ENCODE data around the gene ICA1L.

The ICA1L gene

DNA sequence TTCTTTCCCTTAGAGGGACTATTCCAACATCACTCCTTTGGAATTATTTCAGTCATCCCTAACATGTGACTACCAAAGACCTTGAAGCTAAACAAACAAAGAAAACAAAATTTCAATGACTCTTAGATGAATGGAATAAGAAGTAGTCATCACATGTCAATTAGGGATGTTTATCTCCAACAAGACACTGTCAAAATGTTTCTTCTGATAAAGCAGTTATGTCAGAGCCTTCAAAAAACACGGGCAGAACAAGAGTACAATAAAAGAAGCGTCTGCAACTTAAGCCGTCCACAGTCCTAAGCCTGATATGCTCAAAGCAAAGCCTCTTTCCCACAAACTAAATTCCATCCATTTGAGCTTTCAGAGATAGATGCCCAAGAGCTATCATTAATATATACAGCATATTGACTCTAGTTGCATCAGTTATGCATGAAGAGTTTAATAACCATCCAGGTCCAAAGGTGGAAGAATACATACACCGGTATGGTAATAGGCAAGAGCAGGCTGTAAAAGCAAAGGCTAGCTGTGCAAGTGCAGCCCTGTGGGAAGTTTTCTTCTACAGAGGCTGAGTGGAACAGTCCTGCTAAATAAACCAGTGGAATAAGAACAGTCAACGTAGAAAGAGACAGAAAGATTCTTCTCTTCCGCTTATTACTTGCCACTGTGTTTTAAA is 98.1 kb downstream of the ICA1L start:
- Histone ChIP-seq H3K36me3 (ENCODE audit: control insufficient read depth, insufficient read depth, low read length, severe bottlenecking) (no peaks in the 10 kb centered on the region), H3K4me1 (ENCODE audit: control insufficient read depth, insufficient read depth, low read length) (no peaks in the 10 kb centered on the region)
- DNase-seq (ENCODE audit: low read depth), result no peak

DNA sequence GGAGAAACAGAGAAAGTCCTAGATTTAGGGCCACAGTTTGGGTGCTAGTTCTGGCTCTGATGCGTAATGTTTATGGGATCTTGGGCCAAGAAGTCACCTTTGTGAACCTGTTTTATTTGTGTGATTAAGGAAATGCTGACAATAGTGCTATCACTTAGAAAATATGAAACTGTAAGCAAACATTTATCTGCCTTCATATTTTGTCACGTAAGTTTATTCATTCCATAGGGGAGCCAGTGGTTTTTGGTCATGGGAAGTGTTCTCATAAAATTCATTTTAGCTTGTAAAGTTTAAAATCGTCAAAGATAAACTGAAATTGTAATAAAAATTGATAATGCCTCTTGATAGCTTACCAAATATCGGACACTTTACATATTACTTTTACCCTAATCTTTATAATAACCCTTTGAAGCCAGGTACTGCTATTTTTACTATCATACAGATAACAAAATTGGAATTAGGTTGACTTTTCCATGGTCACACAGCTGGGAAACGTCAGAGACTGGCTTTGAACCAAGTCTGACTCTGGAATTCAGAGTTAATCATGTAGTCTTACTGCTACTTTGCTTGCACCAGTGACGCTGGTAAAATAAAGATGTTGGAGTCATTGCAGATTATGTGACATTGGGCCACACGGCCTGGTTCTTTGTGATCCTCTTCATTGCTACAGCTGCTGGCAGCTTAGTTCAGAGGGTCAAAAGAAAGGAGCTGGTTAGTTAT is 99.7 kb downstream of the ICA1L start:
- no peak overlapping the region for H3K9ac ChIP-seq (ENCODE audit: low read length)
- peak; percentile 34 for DNase-seq (ENCODE audit: low read depth)
- no peaks in the 10 kb centered on the region for H3K27me3 ChIP-seq (replicated peaks; ENCODE audit: control insufficient read depth, insufficient read depth, low read length)
- no peaks in the 10 kb centered on the region for H3K36me3 ChIP-seq (ENCODE audit: control insufficient read depth, insufficient read depth, low read length, severe bottlenecking)
- no peak overlapping the region for H3K4me3 ChIP-seq (ENCODE audit: low read length)
- H3K9me3 ChIP-seq (ENCODE audit: control insufficient read depth, low read length), result no peaks in the 10 kb centered on the region
- H3K4me1 ChIP-seq (ENCODE audit: control insufficient read depth, insufficient read depth, low read length), result no peaks in the 10 kb centered on the region

More for the DNA sequence above, 98.1 kb downstream of the ICA1L start:
- no peaks in the 10 kb centered on the region for H3K27me3 ChIP-seq (replicated peaks; ENCODE audit: control insufficient read depth, insufficient read depth, low read length)
- no peak overlapping the region for H3K9ac ChIP-seq (ENCODE audit: low read length)
- no peak overlapping the region for H3K4me3 ChIP-seq (ENCODE audit: low read length)
- H3K9me3 ChIP-seq (ENCODE audit: control insufficient read depth, low read length), result no peaks in the 10 kb centered on the region

DNA sequence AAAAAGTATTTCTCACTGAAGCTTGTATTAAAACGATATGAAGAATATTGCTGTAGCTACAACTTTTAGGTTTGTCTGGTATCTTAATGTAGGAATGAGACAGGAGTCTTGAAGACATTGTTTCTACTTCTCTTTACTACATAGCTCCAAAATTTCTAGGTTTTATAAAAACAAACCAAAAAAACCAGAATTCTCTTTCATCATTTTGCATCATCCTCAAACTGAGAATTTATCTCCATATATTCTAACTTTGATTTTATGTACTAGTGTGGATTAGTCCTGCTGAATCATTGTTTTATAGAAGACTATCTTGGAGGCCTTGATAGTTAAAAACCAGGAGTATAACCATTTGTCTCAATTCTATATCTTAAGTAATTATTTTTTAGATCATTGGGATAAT is 100.2 kb downstream of the ICA1L start:
- peak; percentile 17 for DNase-seq (ENCODE audit: low read depth)
- Histone ChIP-seq H3K4me1 (ENCODE audit: control insufficient read depth, insufficient read depth, low read length) (no peaks in the 10 kb centered on the region), H3K36me3 (ENCODE audit: control insufficient read depth, insufficient read depth, low read length, severe bottlenecking) (peaks cover 2% of the 10 kb centered on the region), H3K9ac (ENCODE audit: low read length) (no peak overlapping the region), H3K27me3 (replicated peaks; ENCODE audit: control insufficient read depth, insufficient read depth, low read length) (no peaks in the 10 kb centered on the region), H3K4me3 (ENCODE audit: low read length) (no peak overlapping the region), H3K9me3 (ENCODE audit: control insufficient read depth, low read length) (no peaks in the 10 kb centered on the region)

DNA sequence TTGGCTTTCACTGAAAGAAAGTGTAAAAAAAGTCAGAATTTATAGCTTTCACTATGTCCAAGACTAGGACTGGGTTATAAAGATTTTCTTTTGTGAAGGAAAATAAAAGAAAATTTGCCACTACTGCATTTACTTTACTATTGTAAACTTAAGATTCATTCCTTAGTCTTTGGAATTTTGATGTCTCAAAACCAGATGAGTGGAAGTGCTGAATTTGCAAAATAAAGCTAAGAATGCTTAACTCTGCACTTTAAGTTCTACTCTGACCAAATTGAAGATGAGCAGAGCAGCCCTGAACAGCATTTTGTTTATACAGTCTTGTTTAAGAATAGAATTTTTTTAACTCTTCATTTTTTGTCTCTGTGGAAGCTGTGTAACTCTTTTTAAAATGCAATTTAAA is 102.4 kb downstream of the ICA1L start:
- H3K9ac ChIP-seq (ENCODE audit: low read length), result no peak overlapping the region
- H3K27me3 ChIP-seq (replicated peaks; ENCODE audit: control insufficient read depth, insufficient read depth, low read length), result no peaks in the 10 kb centered on the region
- H3K4me3 ChIP-seq (ENCODE audit: low read length), result no peak overlapping the region
- H3K36me3 ChIP-seq (ENCODE audit: control insufficient read depth, insufficient read depth, low read length, severe bottlenecking), result peaks cover 9% of the 10 kb centered on the region
- no peaks in the 10 kb centered on the region for H3K9me3 ChIP-seq (ENCODE audit: control insufficient read depth, low read length)
- DNase-seq (ENCODE audit: low read depth), result no peak
- no peaks in the 10 kb centered on the region for H3K4me1 ChIP-seq (ENCODE audit: control insufficient read depth, insufficient read depth, low read length)

DNA sequence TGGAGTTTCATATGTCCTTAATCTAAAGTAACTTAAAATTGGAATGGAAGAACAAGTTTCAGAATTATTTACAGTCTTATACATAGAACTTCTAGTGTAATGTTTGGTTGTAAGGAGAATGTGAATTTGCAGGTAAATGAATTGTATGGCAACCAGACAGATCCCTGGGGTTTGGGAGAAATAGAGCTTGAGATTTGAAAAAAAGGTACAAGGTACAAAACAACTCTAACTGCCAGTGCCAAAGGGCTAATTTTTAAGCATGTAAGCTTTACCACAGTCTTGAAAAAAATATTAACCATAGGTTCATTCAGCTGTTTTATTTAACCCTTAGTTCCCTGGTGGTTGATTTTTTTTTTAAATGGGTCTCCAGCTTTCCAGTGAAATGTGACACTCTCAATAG is 103.3 kb downstream of the ICA1L start:
- H3K4me1 ChIP-seq (ENCODE audit: control insufficient read depth, insufficient read depth, low read length), result no peaks in the 10 kb centered on the region
- H3K9ac ChIP-seq (ENCODE audit: low read length), result no peak overlapping the region
- H3K27me3 ChIP-seq (replicated peaks; ENCODE audit: control insufficient read depth, insufficient read depth, low read length), result no peaks in the 10 kb centered on the region
- no peak for DNase-seq (ENCODE audit: low read depth)
- peaks cover 13% of the 10 kb centered on the region for H3K36me3 ChIP-seq (ENCODE audit: control insufficient read depth, insufficient read depth, low read length, severe bottlenecking)
- H3K9me3 ChIP-seq (ENCODE audit: control insufficient read depth, low read length), result no peaks in the 10 kb centered on the region
- H3K4me3 ChIP-seq (ENCODE audit: low read length), result no peak overlapping the region

- DNase-seq (ENCODE audit: low read depth), result no peak
- peaks cover 13% of the 10 kb centered on the region for H3K36me3 ChIP-seq (ENCODE audit: control insufficient read depth, insufficient read depth, low read length, severe bottlenecking)
- no peaks in the 10 kb centered on the region for H3K9me3 ChIP-seq (ENCODE audit: control insufficient read depth, low read length)
- H3K9ac ChIP-seq (ENCODE audit: low read length), result no peak overlapping the region
- H3K27me3 ChIP-seq (replicated peaks; ENCODE audit: control insufficient read depth, insufficient read depth, low read length), result no peaks in the 10 kb centered on the region
- H3K4me3 ChIP-seq (ENCODE audit: low read length), result no peak overlapping the region
- no peaks in the 10 kb centered on the region for H3K4me1 ChIP-seq (ENCODE audit: control insufficient read depth, insufficient read depth, low read length)
Observed at GRCh38 chr2:202765436-202765835, 106.1 kb downstream of the ICA1L start.

- Histone ChIP-seq H3K4me1 (ENCODE audit: control insufficient read depth, insufficient read depth, low read length) (no peaks in the 10 kb centered on the region), H3K27me3 (replicated peaks; ENCODE audit: control insufficient read depth, insufficient read depth, low read length) (no peaks in the 10 kb centered on the region), H3K9me3 (ENCODE audit: control insufficient read depth, low read length) (no peaks in the 10 kb centered on the region), H3K36me3 (ENCODE audit: control insufficient read depth, insufficient read depth, low read length, severe bottlenecking) (peaks cover 13% of the 10 kb centered on the region), H3K4me3 (ENCODE audit: low read length) (no peak overlapping the region), H3K9ac (ENCODE audit: low read length) (no peak overlapping the region)
- DNase-seq (ENCODE audit: low read depth), result no peak
Observed at GRCh38 chr2:202764991-202765390, 106.6 kb downstream of the ICA1L start.

DNA sequence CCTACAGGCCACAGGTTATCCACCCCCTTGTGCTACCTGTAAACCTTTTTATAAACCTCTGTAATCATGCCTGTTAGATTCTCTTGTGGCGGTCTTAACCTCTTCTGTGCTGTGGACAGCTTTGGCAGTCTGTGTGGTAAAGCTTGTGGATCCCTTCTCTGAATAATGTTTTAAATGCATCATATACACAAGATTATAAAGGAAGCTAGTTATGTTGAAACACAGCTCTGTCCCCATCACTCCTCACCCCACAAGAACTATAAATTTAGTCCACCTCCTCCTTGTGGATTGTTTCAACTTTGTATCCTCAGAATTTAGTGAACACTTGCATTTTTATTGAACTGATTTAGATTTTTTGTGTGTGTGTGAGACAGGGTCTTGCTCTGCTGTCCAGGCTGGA is 107.7 kb downstream of the ICA1L start:
- no peaks in the 10 kb centered on the region for H3K27me3 ChIP-seq (replicated peaks; ENCODE audit: control insufficient read depth, insufficient read depth, low read length)
- H3K9ac ChIP-seq (ENCODE audit: low read length), result no peak overlapping the region
- no peak overlapping the region for H3K4me3 ChIP-seq (ENCODE audit: low read length)
- no peaks in the 10 kb centered on the region for H3K9me3 ChIP-seq (ENCODE audit: control insufficient read depth, low read length)
- no peak for DNase-seq (ENCODE audit: low read depth)
- H3K4me1 ChIP-seq (ENCODE audit: control insufficient read depth, insufficient read depth, low read length), result no peaks in the 10 kb centered on the region
- peaks cover 16% of the 10 kb centered on the region for H3K36me3 ChIP-seq (ENCODE audit: control insufficient read depth, insufficient read depth, low read length, severe bottlenecking)

DNA sequence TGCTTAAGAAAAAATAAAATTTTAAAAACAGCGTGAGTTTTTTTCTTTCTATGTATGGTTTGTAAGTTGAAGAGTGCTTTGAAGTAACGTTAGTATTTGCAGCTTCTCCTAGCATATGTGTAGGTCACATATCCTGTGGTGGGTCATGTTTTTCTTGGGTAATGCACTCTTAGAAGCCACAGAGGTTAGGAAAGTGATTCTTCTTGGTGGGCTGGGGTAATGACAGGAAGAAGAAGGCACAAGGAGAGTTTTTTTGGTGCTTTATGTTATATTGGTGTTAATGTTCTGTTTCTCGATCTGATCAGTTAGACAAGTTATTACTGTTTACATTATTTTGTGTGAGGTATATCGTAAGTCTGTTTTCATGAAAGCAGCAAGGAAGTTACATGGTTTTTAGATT is 109.0 kb downstream of the ICA1L start:
- peaks cover 21% of the 10 kb centered on the region for H3K36me3 ChIP-seq (ENCODE audit: control insufficient read depth, insufficient read depth, low read length, severe bottlenecking)
- no peak for DNase-seq (ENCODE audit: low read depth)
- no peaks in the 10 kb centered on the region for H3K27me3 ChIP-seq (replicated peaks; ENCODE audit: control insufficient read depth, insufficient read depth, low read length)
- H3K9me3 ChIP-seq (ENCODE audit: control insufficient read depth, low read length), result no peaks in the 10 kb centered on the region
- no peak overlapping the region for H3K4me3 ChIP-seq (ENCODE audit: low read length)
- H3K4me1 ChIP-seq (ENCODE audit: control insufficient read depth, insufficient read depth, low read length), result no peaks in the 10 kb centered on the region
- H3K9ac ChIP-seq (ENCODE audit: low read length), result no peak overlapping the region

- no peak for DNase-seq (ENCODE audit: low read depth)
- H3K9me3 ChIP-seq (ENCODE audit: control insufficient read depth, low read length), result no peaks in the 10 kb centered on the region
- no peaks in the 10 kb centered on the region for H3K27me3 ChIP-seq (replicated peaks; ENCODE audit: control insufficient read depth, insufficient read depth, low read length)
- peaks cover 20% of the 10 kb centered on the region for H3K36me3 ChIP-seq (ENCODE audit: control insufficient read depth, insufficient read depth, low read length, severe bottlenecking)
- no peak overlapping the region for H3K9ac ChIP-seq (ENCODE audit: low read length)
- no peaks in the 10 kb centered on the region for H3K4me1 ChIP-seq (ENCODE audit: control insufficient read depth, insufficient read depth, low read length)
- H3K4me3 ChIP-seq (ENCODE audit: low read length), result no peak overlapping the region
Observed at GRCh38 chr2:202760848-202761247, 110.7 kb downstream of the ICA1L start.

GRCh38 chr2:202758604-202759003 is 113.0 kb downstream of the ICA1L start:
- Histone ChIP-seq H3K4me3 (ENCODE audit: low read length) (no peak overlapping the region), H3K4me1 (ENCODE audit: control insufficient read depth, insufficient read depth, low read length) (no peaks in the 10 kb centered on the region), H3K27me3 (replicated peaks; ENCODE audit: control insufficient read depth, insufficient read depth, low read length) (no peaks in the 10 kb centered on the region), H3K9me3 (ENCODE audit: control insufficient read depth, low read length) (no peaks in the 10 kb centered on the region), H3K9ac (ENCODE audit: low read length) (no peak overlapping the region), H3K36me3 (ENCODE audit: control insufficient read depth, insufficient read depth, low read length, severe bottlenecking) (peaks cover 15% of the 10 kb centered on the region)
- DNase-seq (ENCODE audit: low read depth), result no peak

Measured in adipocyte (in vitro differentiated cells).